Neural cell (in vitro differentiated cells): Measurements from ENCODE around the gene NUBPL. TPM values are rescaled to one million over a fixed set of nuclear protein-coding genes. Genes with fewer than 3 reads are reported as not detected.

Source experiments
- H2AFZ ChIP-seq: fragments of 200-600, 300-800 bp; sonication (generic), shearing (Covaris generic); 2 replicates; pipeline ENCODE4 v1.6.0; 2014; ENCODE audit warnings: low read depth, mild to moderate bottlenecking, antibody characterized with exemption, low read length, moderate library complexity
- H3F3A ChIP-seq: fragments of 200-600 bp; shearing (Covaris generic); 2 replicates; pipeline ENCODE4 v1.6.1; 2016; ENCODE audit warnings: mild to moderate bottlenecking, moderate library complexity, mixed read lengths, antibody characterized with exemption, low read length; ENCODE audit not compliant: insufficient read depth, poor library complexity, severe bottlenecking
- H3K27ac ChIP-seq: fragments of 200-600, 300-800 bp; sonication (generic), shearing (Covaris generic); 2 replicates; pipeline ENCODE4 v1.5.1; 2014; ENCODE audit warnings: mild to moderate bottlenecking, low read length, moderate library complexity
- H3K27me3 ChIP-seq: fragments of 300-800, 200-600 bp; sonication (generic), shearing (Covaris generic); 2 replicates; pipeline ENCODE4 v1.6.0; 2014; ENCODE audit warnings: mild to moderate bottlenecking, low read depth, low read length, moderate library complexity; ENCODE audit not compliant: insufficient read depth
- H3K36me3 ChIP-seq: fragments of 300-800, 200-600 bp; sonication (generic), shearing (Covaris generic); 2 replicates; pipeline ENCODE4 v1.5.1; 2014; ENCODE audit warnings: mild to moderate bottlenecking, antibody characterized with exemption, low read length, moderate library complexity; ENCODE audit not compliant: insufficient read depth
- H3K4me2 ChIP-seq: fragments of 300-800, 200-600 bp; sonication (generic), shearing (Covaris generic); 2 replicates; pipeline ENCODE4 v1.6.0; 2014; ENCODE audit warnings: mild to moderate bottlenecking, low read length
- H3K4me3 ChIP-seq: fragments of 300-800, 200-600 bp; sonication (generic), shearing (Covaris generic); 2 replicates; pipeline ENCODE4 v1.5.1; 2014; ENCODE audit warnings: mild to moderate bottlenecking, low read length, moderate library complexity
- H3K79me2 ChIP-seq: fragments of 200-600 bp; shearing (Covaris generic); replicated peaks from 2 replicates; pipeline ENCODE4 v1.6.0; 2014; ENCODE audit warnings: mild to moderate bottlenecking, low read length, moderate library complexity; ENCODE audit not compliant: insufficient read depth
- H3K9ac ChIP-seq: fragments of 300-800, 200-600 bp; sonication (generic), shearing (Covaris generic); 2 replicates; pipeline ENCODE4 v1.6.1; 2016; ENCODE audit warnings: mild to moderate bottlenecking, low read length, mixed read lengths
- H3K9me2 ChIP-seq: fragments of 200-600 bp; shearing (Covaris generic); 2 replicates; pipeline ENCODE4 v1.6.1; 2016; ENCODE audit warnings: mild to moderate bottlenecking, low read length, mixed read lengths; ENCODE audit not compliant: insufficient read depth
- H3K9me3 ChIP-seq: fragments of 200-600, 300-800 bp; sonication (generic), shearing (Covaris generic); 2 replicates; pipeline ENCODE4 v1.6.1; 2016; ENCODE audit warnings: mild to moderate bottlenecking, mixed run types, low read length, moderate library complexity, mixed read lengths
- H4K20me1 ChIP-seq: fragments of 200-600 bp; shearing (Covaris generic); 2 replicates; pipeline ENCODE4 v1.6.1; 2016; ENCODE audit warnings: mild to moderate bottlenecking, mixed run types; ENCODE audit not compliant: insufficient read depth
- CTCF ChIP-seq: fragments of 450-650 bp; IDR thresholded peaks from 2 replicates; pipeline ENCODE4 v1.5.1; 2014; ENCODE audit warnings: antibody characterized with exemption, mild to moderate bottlenecking, moderate library complexity; ENCODE audit not compliant: poor library complexity, severe bottlenecking
- EP300 ChIP-seq: fragments of 450-650 bp; conservative IDR thresholded peaks from 2 replicates; pipeline ENCODE4 v1.6.1; 2014; ENCODE audit warnings: antibody characterized with exemption, mild to moderate bottlenecking, moderate library complexity; ENCODE audit not compliant: poor library complexity, severe bottlenecking
- EZH2 ChIP-seq: fragments of 200-600, 300-800 bp; shearing (Covaris generic), sonication (generic); IDR thresholded peaks from 2 replicates; pipeline ENCODE4 v1.6.1; 2014; ENCODE audit warnings: antibody characterized with exemption, low read length, borderline replicate concordance, mild to moderate bottlenecking; ENCODE audit not compliant: insufficient read depth, poor library complexity, severe bottlenecking
- MXI1 ChIP-seq: fragments of 450-650 bp; conservative IDR thresholded peaks from 2 replicates; pipeline ENCODE4 v1.6.1; 2014; ENCODE audit warnings: antibody characterized with exemption, mild to moderate bottlenecking; ENCODE audit not compliant: poor library complexity, severe bottlenecking
- POLR2AphosphoS5 ChIP-seq: IDR thresholded peaks from 2 replicates; pipeline ENCODE4 v1.6.1; 2012
- RAD21 ChIP-seq: fragments of 450-650 bp; conservative IDR thresholded peaks from 2 replicates; pipeline ENCODE4 v1.6.1; 2014; ENCODE audit warnings: antibody characterized with exemption, mild to moderate bottlenecking, moderate library complexity
- REST ChIP-seq: IDR thresholded peaks from 2 replicates; pipeline ENCODE4 v1.6.1; 2012; ENCODE audit warnings: borderline replicate concordance
- SMC3 ChIP-seq: fragments of 450-650 bp; conservative IDR thresholded peaks from 2 replicates; pipeline ENCODE4 v1.6.1; 2014; ENCODE audit warnings: antibody characterized with exemption, mild to moderate bottlenecking, moderate library complexity; ENCODE audit not compliant: poor library complexity
- TAF1 ChIP-seq: IDR thresholded peaks from 2 replicates; pipeline ENCODE4 v1.6.1; 2012; ENCODE audit warnings: low read depth
- polyA plus RNA-seq: library from polyadenylated mRNA; depleted of rRNA; stranded (reverse); fragments of >200 nt; gene quantifications from 2 replicates; pipeline ENCODE4 v1.2.3, GENCODE V29; 2014

NUBPL gene
- polyA plus RNA-seq, 1 donor from 2014 or later = 3.1 TPM

GRCh38 chr14:31858868-31859267 lies 297.7 kb downstream of the NUBPL start:
- H3K27me3 ChIP-seq = no peaks in the 10 kb centered on the region
- no peak overlapping the region for H3K9ac ChIP-seq
- H3K4me3 ChIP-seq = no peak overlapping the region
- H3K9me3 ChIP-seq = no peaks in the 10 kb centered on the region
- TF ChIP-seq TAF1 = no peak
- TF ChIP-seq EZH2 = no peak
- TF ChIP-seq CTCF = no peak
- no peak overlapping the region for H3K4me2 ChIP-seq
- no peak overlapping the region for H2AFZ ChIP-seq
- no peaks in the 10 kb centered on the region for H3F3A ChIP-seq
- no peaks in the 10 kb centered on the region for H3K9me2 ChIP-seq
- no peak overlapping the region for H3K27ac ChIP-seq
- H3K79me2 ChIP-seq = no peaks in the 10 kb centered on the region
- H4K20me1 ChIP-seq = no peaks in the 10 kb centered on the region
- H3K36me3 ChIP-seq = no peaks in the 10 kb centered on the region

- no peak overlapping the region for H2AFZ ChIP-seq
- no peaks in the 10 kb centered on the region for H3K36me3 ChIP-seq
- H3K4me3 ChIP-seq = no peak overlapping the region
- TF ChIP-seq REST (no peak), EP300 (no peak), RAD21 (no peak)
- H4K20me1 ChIP-seq = no peaks in the 10 kb centered on the region
- no peak overlapping the region for H3K9ac ChIP-seq
- H3F3A ChIP-seq = no peaks in the 10 kb centered on the region
- no peaks in the 10 kb centered on the region for H3K79me2 ChIP-seq
- no peaks in the 10 kb centered on the region for H3K27me3 ChIP-seq
- no peaks in the 10 kb centered on the region for H3K9me3 ChIP-seq
- H3K27ac ChIP-seq = no peak overlapping the region
- H3K4me2 ChIP-seq = no peak overlapping the region
- no peaks in the 10 kb centered on the region for H3K9me2 ChIP-seq
Observed at GRCh38 chr14:31864937-31865855, 304.0 kb downstream of the NUBPL start.

- no peaks in the 10 kb centered on the region for H4K20me1 ChIP-seq
- no peak overlapping the region for H3K4me2 ChIP-seq
- no peaks in the 10 kb centered on the region for H3K9me2 ChIP-seq
- no peaks in the 10 kb centered on the region for H3K9me3 ChIP-seq
- H3K4me3 ChIP-seq = no peak overlapping the region
- H3K27ac ChIP-seq = no peak overlapping the region
- no peaks in the 10 kb centered on the region for H3K79me2 ChIP-seq
- H2AFZ ChIP-seq = no peak overlapping the region
- no peaks in the 10 kb centered on the region for H3F3A ChIP-seq
- no peaks in the 10 kb centered on the region for H3K27me3 ChIP-seq
- H3K9ac ChIP-seq = no peak overlapping the region
- no peak for TF ChIP-seq TAF1
- no peak for TF ChIP-seq SMC3
- no peak for TF ChIP-seq RAD21
- no peak for TF ChIP-seq REST
- no peak for TF ChIP-seq MXI1
- TF ChIP-seq EP300 = no peak
- TF ChIP-seq EZH2 = no peak
- TF ChIP-seq CTCF = no peak
- TF ChIP-seq POLR2AphosphoS5 = no peak
- H3K36me3 ChIP-seq = no peaks in the 10 kb centered on the region
Observed at GRCh38 chr14:31867570-31867969, 306.4 kb downstream of the NUBPL start.
